Prostate gland (tissue), 2 donors: ENCODE data around the gene SLC22A4.
A peak's percentile ranks its signal among the peaks of the same experiment; 100 is the strongest.

Source experiments
- POLR2A ChIP-seq: fragments of 450-650 bp; IDR thresholded peaks from one replicate; pipeline ENCODE4 v1.6.1; 2016; ENCODE audit warnings: antibody characterized with exemption, mild to moderate bottlenecking
- TF ChIP-seq, protein P1 (sequence below), 4 experiments: fragments of 200-600 bp in 2 of 4; fragments of 450-650 bp in 2 of 4; sonication (generic) in 2 of 4; IDR thresholded peaks; 1 replicate in 3 of 4; 2 replicates in 1 of 4; pipeline ENCODE4 v1.5.1; 2016 to 2019; ENCODE audit warnings: antibody characterized with exemption in 4 of 4, mild to moderate bottlenecking in 2 of 4, moderate library complexity in 2 of 4

DNA sequence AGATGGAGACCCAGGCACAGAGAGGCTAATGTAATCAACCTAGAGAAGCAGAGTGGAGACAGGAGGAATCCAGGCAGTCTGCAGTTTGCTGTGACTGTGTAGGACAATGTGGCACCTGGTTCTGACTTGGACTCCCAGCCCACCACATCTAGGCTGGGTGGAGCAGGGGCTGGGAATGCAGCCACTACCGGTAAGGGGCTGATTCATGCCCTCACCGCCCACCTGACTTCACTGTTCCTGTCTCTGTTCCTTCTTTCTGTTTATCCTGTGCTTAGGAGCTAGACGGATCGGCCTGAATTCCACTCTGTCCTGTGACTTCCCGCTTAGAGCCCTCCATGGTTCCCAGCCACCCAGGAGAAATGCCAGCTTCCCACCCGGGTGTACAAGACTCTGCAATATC, 34.1 kb upstream of the SLC22A4 start:
- TF ChIP-seq, protein P1, sequence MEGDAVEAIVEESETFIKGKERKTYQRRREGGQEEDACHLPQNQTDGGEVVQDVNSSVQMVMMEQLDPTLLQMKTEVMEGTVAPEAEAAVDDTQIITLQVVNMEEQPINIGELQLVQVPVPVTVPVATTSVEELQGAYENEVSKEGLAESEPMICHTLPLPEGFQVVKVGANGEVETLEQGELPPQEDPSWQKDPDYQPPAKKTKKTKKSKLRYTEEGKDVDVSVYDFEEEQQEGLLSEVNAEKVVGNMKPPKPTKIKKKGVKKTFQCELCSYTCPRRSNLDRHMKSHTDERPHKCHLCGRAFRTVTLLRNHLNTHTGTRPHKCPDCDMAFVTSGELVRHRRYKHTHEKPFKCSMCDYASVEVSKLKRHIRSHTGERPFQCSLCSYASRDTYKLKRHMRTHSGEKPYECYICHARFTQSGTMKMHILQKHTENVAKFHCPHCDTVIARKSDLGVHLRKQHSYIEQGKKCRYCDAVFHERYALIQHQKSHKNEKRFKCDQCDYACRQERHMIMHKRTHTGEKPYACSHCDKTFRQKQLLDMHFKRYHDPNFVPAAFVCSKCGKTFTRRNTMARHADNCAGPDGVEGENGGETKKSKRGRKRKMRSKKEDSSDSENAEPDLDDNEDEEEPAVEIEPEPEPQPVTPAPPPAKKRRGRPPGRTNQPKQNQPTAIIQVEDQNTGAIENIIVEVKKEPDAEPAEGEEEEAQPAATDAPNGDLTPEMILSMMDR (IDR thresholded peaks at IDR 0.05) = no peak
- TF ChIP-seq POLR2A = peak; percentile 10
